Activated T-cell treated with anti-CD3 and anti-CD28 coated beads, Interleukin-2, amount 50 U/mL, for 48 hours (primary cell): ENCODE measurements around the gene C2orf76.
"Not testable (repeated sequence)": the region's sequence is repeated elsewhere in the genome, so short reads cannot be mapped to it uniquely, and the experiment has no call there.

Source experiments
- DNase-seq, 2 experiments: peaks; one replicate each; pipeline ENCODE4 v3.0.0-alpha.2; 2020

Gene C2orf76

DNA sequence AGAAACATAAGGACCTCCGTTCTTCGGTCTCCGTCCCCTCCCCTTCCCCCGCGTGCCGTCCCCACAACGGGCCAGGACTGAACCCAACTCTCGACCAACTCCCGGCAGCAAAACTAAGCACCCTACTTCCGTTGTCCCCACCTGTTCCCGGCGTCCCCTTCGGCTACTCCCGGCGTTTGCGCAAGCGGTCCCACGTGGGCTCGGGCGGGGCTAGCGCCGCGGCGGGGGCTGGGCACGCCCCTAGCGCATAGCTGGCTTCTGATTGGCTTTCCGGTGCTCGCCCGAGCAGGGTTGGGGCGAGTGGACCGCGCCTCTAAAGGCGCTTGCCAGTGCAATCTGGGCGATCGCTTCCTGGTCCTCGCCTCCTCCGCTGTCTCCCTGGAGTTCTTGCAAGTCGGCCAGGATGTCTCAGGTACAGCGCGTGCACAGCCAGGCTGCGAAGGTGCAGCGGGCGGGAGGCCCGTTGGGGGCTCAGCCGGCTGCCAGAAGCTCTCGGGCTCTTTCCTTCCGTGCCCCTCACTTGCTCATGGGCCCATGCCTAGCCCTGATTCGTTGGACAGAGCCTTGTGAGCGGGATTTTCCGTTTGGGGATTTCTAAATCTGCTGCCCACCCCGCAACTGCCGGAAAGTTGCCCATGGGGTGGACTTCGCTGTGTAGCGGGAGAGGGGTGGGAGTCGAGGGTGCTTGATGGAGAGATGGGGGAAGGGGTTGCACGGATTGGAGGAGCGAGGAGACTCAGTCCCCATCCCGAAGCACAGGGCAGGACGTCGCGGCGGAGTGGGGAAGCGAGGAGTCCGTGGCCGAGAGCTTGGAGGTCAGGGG is at the start of gene C2orf76, which contains the start of gene DBI:
Gene C2orf76, minus strand, starts transcription at position 186 of the 823 bp plus-strand sequence. CDS start 26,875 bp downstream, outside the sequence.
Gene DBI, plus strand, starts transcription at position 329 of the 823 bp plus-strand sequence. Its CDS starts 75 bp downstream, at position 404.
- peak; percentile 95 for DNase-seq

DNA sequence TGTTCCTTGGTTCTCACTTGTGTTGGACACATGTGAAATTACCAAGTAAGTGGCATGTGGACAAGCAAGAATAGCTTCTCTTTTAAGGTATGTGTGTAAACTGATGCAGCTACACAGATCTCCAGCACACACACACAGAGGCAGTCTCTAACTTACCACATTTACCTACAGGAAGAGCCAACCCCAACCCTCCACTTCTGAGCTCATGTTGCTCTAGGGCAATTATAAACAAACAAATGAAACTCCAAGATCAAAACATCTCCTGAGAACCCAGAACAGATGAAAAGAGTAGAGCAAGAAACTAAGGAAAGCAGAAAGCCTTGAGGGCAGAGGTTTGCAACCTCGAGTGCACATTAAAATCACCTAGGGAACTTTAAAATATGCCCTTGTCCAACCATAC is 49.0 kb upstream of the C2orf76 start:
- DNase-seq = no peak

DNA sequence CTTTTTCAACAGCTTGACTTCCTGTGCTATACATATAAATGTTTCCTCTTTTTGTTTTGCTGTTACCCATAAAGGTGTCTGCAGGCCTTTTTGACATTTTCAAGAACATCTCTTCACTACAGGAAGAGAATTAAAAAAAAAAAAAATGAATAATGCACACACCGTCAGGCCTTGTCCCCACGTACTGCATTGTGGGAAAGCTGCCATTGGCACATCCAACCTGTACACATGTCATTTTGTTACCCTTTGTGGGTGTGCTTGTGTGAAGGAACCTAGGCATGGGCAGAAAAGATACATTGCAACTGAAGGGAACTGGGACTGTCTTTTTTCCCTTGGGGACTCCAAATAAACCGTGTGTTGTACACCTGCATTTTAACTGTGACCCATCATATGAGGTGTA is 48.3 kb upstream of the C2orf76 start:
- DNase-seq = no peak

DNA sequence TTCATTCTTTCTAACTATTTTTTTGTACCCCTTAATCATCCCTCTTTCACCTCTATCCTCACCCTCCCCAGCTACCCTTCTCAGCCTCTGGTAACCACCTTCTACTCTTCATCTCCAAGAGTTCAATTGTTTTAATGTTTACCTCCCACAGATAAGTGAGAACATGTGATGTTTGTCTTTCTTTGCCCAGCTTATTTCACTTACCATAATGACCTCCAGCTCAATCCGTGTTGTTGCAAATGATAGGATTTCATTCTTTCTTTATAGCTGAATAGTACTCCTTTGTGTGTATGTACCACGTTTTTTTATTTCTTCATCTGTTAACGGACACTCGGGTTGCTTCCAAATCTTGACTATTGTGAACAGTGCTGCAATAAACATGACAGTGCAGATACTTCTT is 42.9 kb upstream of the C2orf76 start:
- DNase-seq = no peak

DNA sequence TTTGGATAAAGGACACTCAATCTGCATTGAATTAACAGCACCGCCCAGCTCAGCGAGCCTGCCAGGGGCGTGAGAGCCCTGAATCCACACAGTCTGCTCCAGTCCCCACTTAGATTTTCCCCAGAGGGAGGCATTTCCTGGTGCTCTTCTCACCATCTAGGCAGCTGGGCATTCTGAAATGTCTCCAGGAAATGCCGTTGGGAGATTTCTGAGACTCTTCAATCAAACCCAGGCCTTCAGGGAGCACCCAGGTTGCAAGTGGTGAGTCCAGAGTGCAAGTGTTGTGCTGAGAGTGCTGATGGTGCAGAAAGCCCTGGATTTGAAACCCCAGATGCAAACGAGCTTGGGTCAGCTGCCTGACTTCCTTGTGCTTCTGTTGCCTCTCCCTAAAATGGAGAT is 41.6 kb upstream of the C2orf76 start:
- DNase-seq = no peak

DNA sequence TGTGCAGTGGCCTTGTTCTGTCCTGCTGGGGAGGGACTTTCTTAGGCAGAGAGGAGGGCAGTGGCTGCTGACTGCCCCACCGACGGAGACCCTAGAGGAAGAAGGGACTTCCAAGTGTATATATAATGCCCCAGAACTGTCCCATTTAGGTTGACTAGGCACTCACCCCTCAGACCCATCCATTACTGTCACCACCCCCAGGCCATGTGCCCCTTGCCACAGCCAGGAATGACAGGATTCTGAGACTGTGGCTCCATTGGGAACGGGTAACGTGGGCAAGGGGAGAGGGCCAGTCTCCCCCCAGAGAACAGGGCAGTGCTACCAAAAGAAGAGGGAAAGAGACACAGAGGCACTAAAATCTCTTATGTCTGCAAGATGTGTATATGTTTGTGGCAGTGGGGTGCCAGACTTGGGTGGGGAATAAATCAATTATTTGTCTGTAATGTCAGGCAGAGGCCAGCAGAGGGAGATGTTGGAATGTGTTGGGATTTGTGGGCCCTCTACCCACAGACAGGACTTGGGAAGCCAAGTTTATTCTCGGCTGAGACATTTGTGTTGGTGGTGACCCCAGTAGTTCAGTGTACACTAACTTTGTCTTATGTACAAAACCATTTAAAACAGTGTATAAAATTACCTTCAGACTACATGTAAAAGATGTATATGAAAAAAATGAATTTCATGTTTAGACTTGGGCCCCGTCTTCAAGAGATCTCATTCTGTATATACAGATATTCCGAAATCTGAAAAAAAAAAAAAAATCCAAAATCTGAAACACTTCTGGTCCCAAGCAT is 41.0 kb upstream of the C2orf76 start:
- peak; percentile 28 to 41 for DNase-seq

DNA sequence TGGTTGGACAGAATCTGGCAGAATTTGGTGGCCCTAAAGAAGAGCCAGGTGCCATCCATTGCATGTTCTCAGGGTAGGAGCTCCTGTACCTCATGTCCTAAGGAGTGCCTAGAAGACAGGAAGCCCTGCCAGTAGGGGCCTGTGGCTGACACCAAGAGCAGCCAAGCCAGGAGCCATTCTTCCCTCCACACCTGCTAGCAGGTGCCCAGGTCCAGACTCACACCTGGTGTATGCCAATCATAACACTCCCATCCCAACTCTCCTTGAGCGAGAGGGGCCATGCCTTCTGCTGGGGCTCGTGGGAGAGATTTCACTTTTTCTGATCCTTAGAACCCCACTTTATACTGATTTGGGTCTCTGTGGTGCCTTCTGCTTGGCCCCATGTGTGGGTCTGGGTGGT is 38.5 kb upstream of the C2orf76 start:
- DNase-seq = no peak

DNA sequence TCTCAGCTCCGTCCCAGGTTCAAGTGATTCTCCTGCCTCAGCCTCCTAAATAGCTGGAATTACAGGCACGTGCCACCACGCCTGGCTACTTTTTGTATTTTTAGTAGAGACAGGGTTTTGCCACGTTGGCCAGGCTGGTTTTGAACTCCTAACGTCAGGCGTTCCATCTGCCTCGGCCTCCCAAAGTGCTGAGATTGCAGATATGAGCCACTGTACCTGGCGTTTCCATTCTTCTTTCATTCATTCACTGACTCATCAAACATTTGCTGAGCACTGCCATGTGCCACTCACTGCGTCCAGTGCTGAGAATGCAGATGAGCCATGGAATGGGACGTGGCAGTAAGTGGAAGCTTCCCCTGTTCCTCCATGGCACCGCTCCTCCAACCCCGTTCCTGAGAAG is 37.0 kb upstream of the C2orf76 start:
- DNase-seq = not testable (repeated sequence)

DNA sequence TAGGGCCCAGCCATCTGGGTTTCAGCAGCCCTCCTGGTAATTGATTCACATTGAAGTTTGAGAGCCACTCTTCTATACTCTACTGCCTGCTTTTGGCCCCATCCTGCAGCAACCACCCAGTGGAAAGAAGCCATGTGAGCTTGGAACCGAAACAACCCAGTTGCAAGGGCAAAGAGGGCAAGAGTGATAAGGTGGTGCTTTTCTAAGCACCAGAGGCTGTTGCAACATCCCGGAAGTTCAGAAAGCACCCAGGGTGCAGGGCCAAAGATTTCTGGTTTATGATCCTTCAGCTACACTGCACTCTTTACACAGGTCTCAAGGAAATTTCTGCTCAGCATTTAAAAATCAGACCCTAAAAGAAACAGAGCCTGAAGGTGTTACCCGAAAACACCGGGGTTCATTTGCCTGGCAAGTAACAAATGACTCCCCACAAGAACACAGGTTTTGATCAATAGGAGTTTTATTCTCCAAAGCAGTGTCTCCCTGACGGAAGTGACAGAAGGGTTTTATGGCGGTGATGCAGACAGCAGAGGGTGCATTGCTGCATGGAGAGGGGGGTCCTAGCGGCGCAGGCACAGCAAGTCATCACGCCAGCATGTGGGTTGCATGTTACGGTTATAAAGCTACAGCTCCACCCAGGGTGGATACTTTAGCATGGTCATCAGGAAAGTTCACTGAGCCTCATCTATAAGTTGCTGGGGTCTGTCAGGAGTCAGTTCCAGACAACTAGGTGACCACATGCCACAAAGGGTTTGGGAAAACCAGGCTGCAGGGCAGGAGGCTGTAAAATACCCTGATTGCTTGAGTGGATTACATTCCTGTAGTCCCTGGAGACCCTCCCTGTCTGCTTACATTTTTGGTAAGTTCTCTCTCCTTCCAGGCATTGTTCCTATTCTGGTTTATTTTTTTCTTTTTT is 36.3 kb upstream of the C2orf76 start:
- no peak for DNase-seq

DNA sequence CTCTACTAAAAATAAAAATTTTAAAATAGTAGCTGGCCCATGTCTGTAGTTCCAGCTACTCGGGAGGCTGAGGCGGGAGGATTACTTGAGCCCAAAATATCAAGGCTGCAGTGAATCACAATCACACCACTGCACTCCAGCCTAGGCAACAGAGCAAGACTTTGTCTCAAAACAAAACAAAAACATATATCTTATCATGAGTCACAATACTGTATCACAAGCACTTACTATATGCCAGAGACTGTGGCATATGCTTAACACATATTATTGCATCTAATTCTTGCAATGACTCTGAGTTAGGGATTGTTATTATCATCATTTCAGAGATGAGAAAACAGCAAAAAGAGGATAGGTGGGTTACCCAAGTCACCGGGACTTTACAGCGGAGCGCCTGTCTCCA is 35.5 kb upstream of the C2orf76 start:
- no peak for DNase-seq

DNA sequence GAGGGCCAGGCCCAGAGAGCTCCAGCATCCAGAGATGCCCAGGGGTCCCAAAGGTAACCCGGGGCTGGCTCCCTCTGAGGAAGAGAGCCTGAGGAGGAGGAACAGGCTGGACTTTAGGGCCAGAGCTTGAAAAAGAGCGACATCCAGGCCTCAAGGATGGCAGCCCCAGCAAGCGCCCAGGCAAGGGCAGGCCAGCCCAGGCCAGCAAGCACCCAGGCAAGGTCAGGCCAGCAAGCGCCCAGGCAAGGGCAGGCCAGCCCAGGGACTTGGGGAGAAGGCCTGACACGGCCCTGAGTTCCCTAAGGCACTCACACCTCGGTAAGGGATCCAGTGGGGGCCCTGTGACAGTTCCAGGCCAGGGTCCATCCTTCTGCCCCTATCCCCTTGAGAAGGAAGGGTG is 30.6 kb upstream of the C2orf76 start:
- DNase-seq = no peak

DNA sequence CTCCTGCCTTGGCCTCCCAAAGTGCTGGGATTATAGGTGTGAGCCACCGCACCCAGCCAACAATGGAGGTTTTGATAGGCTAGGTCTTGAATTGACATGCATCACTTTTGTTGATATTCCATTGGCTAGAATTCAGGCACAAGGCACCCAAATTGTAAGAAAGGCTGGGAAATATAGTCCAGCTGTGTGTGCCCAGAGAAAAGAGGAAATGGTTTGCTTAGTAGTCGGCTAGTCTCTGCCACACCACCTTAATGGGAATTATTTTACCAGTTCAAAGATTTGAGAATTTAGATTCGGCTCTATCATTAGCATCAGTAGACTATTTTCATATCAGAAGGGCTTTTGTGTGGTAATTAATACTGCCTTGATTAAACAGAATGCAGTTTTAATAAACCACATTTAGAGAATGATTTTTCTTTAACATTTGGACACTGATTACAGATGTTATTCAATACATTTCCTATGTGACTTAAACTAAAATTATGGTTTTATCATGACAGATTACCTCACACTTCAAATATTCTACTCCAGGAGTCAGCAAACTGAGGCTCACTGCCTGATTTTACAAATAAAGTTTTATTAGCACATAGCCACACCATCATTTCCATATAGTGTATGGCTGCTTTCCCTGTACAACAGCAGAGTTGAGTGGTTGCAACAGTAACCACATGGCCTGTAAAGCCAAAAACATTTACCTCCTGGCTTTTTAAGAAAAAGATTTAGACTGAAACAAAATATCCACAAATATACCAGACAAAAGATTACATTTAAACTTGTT is 27.5 kb upstream of the C2orf76 start:
- DNase-seq = no peak

DNA sequence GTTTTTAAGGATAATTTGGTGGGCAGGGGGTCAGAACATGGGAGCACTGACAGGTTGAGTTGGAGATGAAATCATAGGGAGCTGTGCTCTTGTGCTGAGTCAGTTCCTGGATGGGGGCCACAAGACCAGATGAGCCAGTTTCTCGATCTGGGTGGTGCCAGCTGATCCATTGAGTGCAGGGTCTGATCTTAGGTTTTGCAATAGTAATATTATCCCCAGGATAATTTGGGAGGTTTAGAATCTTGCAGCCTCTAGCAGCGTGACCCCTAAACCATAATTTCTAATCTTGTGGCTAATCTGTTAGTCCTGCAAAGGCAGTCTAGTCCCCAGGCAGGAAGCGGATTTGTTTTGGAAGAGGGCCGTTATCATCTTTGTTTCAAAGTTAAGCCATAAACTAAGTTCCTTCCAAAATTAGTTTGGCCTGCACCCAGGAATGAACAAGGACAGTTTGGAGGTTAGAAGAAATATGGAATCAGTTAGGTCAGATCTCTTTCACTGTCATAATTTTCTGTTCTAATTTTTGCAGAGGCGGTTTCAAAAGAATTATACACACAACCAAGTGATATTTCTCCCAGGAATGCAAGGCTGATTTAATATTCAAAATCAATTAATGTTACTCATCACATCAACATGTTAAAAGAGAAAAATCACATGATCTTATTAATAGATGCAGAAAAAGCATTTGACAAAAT is 23.1 kb upstream of the C2orf76 start:
- no peak for DNase-seq

DNA sequence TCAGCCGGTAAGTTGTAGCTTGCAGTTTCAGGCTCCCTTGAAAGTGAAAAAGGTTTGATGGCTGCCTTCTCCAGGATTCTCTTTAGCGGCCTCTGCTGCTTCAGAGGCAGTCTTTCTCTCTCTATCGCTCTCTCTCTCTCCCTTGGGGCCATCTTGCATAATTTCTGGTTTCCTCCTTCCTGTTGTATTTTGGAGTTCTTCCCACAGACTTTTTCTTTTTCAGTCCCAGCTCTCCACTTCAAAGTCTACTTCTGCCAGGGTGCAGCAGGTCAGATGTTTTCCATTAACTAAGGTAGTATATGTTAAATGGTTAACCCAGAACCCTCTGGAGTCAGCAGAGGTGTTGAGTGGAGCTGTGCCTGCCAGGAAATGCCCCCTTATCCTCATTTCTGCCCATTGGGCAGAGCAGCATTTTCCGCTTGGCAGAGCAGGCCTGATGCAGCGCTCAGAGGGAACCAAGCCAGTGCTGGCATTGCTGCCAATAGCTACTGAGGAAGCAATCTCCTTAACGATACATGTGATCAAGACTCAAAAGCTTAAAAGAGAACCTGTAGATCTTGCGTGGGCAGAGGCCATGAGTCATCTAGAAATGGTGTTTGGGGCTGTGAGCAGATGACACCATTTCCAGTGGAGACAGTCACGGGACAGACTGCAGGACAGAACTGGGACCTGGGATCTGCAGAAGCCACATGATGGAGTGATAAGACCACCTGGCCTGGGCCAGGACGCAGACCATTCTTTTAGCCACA is 20.9 kb upstream of the C2orf76 start:
- DNase-seq = peak; percentile 47 to 57

DNA sequence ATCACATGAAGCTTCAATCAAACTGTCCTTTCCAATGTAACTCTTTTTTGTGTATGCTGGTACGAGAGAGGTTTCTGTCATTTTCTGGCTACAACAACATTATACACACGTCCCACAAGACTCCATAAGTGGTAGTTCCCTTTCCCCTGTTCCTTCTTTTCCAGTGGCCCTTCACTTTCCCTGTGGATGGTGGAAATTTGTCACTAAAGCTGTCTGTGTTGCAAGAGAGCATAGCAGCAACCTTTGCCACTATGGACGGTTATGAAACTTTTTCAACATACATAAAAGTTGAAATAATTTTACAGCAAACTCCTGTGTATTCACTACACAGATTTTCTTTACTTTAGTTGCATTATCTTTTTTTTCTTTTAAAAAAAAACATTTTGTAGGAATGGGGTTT is 18.8 kb upstream of the C2orf76 start:
- no peak for DNase-seq

DNA sequence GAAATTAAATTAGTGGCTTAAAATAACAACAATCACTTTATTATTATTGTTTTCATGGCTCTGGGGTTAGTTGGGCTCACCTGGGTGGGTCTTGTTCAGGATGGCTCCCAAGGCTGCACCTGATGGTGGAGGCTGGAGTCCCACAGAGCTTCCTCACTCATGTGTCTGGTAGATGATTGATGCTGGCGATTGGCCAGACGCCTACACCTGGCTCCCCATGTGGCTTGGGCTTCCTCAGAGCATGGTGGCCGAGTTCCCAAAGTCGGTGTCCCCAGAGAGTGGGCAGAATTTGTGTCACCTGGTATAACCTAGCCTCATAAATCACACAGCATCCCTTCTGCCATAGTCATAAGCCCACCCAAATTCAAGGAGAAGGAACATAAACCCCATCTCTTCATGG is 18.3 kb upstream of the C2orf76 start:
- no peak for DNase-seq

DNA sequence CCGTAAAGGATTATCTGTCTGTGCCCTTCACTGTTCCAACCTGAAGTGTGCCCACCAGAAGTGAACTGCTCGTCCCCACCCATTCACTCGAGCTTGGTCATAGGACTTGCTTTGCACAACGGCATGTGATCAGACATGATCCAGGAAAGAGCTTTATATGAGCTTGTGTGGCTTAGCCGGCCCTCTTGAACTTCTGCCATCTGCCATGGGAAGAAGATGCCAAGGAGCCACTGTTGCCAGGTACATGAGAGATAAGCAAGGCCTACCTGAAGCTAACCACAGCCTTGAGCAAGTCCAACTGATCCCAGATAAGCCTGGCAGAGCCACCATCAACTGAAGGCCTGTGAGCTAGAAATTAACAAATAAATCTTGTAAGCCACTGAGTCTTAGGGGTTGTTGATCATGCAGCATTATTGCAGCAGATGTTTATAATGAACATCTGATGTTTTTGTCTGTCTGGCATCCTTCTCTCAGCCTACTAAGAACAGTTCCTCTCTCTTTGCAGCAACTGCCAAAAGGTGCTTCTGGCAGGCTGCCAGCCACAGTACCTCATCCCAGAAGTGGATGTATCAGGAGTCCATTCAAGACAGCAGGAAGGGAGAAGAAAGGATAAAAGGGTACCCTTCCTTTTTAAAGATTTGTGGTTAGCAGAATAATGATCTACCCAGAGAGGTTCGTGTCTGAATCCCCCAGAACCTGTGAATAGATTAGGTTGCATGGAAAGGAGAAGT is 16.9 kb upstream of the C2orf76 start:
- DNase-seq = no peak

DNA sequence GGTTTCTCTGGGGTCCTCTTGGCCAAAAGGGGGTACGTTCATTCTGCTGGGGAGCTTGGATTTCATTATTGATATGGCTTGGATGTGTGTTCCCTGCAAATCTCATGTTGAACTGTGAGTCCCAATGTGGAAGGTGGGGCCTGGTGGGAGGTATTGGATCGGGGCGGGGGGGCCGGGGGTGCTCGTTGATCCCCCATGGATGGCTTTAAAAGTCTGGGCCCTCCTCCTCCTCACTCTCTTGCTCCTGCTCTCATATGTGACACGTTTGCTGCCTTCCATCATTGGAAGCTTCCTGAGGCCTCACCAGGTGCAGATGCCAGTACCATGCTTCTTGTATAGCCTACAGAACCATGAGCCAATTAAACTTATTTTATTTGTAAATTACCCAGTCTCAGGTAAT is 11.9 kb upstream of the C2orf76 start:
- DNase-seq = no peak

DNA sequence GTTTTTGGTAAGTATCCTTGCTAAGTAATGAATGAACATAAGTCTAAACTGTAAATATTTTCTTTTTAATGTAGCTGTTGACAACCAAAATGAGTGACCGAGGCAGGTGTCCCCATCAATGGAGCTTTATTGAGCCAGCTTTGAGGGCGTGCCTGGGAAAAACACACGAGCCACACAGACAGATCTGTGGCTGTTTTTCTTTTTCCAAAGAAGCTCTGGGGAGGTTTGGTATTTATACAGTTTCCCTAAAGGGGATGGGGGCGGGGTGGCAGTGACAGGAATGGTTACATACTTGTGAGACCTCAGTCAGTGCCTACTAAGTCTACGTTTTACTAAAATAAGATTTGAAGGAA is 11.3 kb upstream of the C2orf76 start:
- DNase-seq = no peak
